Colonic mucosa (tissue), 4 donors: Measurements from ENCODE around the gene PSAPL1. TPM values are rescaled to one million over a fixed set of nuclear protein-coding genes. Genes with fewer than 3 reads are reported as not detected.

Source experiments
- DNase-seq: peaks from one replicate; pipeline ENCODE4 v3.0.0-alpha.2; 2020
- H3K27ac ChIP-seq: fragments of 200-600 bp; one replicate; pipeline ENCODE4 v1.8.0; 2021
- H3K27me3 ChIP-seq: fragments of 200-600 bp; one replicate; pipeline ENCODE4 v1.8.0; 2021
- H3K36me3 ChIP-seq: fragments of 200-600 bp; one replicate; pipeline ENCODE4 v1.8.0; 2021
- H3K4me1 ChIP-seq: fragments of 200-600 bp; one replicate; pipeline ENCODE4 v1.8.0; 2021; ENCODE audit warnings: mild to moderate bottlenecking
- H3K4me3 ChIP-seq: fragments of 200-600 bp; one replicate; pipeline ENCODE4 v1.8.0; 2021
- H3K9ac ChIP-seq, 2 donors: one replicate each; pipeline ENCODE4 v1.7.0; 2013; ENCODE audit warnings: control low read depth in 2 of 2, low read depth in 2 of 2, low read length in 2 of 2
- H3K9me3 ChIP-seq: fragments of 200-600 bp; one replicate; pipeline ENCODE4 v1.8.0; 2021
- CTCF ChIP-seq: fragments of 200-600 bp; IDR thresholded peaks from one replicate; pipeline ENCODE4 v1.8.0; 2022; ENCODE audit warnings: antibody characterized with exemption, mild to moderate bottlenecking
- intact Hi-C: fragments of 100-400 bp; cut with DNase I; formaldehyde crosslinking; loops from one replicate; pipeline ENCODE4 v1.14.1; 2022
- total RNA-seq, 2 donors: library from RNA; stranded (reverse); fragmentation: NEBNext Ultra II Directional in 1 of 2; extraction: Animal tissue kit (Norgen Biotek cat#: 25700) in 1 of 2; gene quantifications; one replicate each; pipeline ENCODE4 v1.2.1, GENCODE V29; 2021
- donor health status: healthy.
- donor health status: DM: no; HTN: no; CAD: no.
- donor health status: DM: no; HTN: no; CAD: no.

PSAPL1 gene
- total RNA-seq, 2 donors from 2014 or later = not detected

GRCh38 chr4:7425591-7426468 lies 8.9 kb downstream of the PSAPL1 start:
- Histone ChIP-seq H3K9me3 (no peaks in the 10 kb centered on the region), H3K36me3 (no peaks in the 10 kb centered on the region), H3K27me3 (no peaks in the 10 kb centered on the region), H3K4me3 (no peak overlapping the region), H3K4me1 (no peaks in the 10 kb centered on the region), H3K9ac (no peak overlapping the region), H3K27ac (no peak overlapping the region)
- no peak for DNase-seq
- TF ChIP-seq CTCF = no peak
- intact Hi-C loops = no loop called here

- TF ChIP-seq CTCF = no peak
- H3K9me3 ChIP-seq = no peaks in the 10 kb centered on the region
- no peak overlapping the region for H3K9ac ChIP-seq
- no peak overlapping the region for H3K27ac ChIP-seq
- H3K4me3 ChIP-seq = no peak overlapping the region
- no peak for DNase-seq
- no peaks in the 10 kb centered on the region for H3K36me3 ChIP-seq
- H3K4me1 ChIP-seq = no peaks in the 10 kb centered on the region
- H3K27me3 ChIP-seq = no peaks in the 10 kb centered on the region
- intact Hi-C loops = no loop called here
These were observed 9.6 kb downstream of the PSAPL1 start for GRCh38 chr4:7425124-7425523.

DNA sequence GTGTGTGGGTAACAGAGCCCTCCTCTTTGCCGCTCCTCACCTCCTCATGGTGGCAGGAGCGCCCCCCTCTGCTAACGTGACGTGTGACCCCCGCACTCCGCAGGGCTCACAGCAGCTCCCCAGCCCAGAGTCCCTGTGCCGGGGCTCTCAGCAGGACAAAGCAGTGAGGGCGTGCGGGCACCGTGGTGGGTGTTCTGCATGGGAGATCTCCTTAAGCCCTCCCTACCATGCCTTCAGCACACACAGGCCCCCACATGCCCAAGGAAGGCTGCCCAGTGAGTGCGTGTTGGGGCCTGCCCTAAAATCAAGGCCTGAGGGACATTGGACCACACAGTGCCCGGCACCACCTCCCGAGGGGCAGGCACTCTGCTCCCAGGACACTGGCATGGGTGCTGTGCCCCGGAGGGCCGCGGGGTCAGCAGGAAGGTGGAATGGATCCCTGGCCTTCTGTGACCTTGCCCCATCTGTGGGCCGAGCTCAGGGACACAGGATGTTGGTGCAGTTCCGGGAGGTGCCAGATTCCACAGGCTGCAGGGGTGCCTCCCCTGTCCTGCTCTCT lies 10.1 kb downstream of the PSAPL1 start:
- H3K4me3 ChIP-seq = no peak overlapping the region

DNA sequence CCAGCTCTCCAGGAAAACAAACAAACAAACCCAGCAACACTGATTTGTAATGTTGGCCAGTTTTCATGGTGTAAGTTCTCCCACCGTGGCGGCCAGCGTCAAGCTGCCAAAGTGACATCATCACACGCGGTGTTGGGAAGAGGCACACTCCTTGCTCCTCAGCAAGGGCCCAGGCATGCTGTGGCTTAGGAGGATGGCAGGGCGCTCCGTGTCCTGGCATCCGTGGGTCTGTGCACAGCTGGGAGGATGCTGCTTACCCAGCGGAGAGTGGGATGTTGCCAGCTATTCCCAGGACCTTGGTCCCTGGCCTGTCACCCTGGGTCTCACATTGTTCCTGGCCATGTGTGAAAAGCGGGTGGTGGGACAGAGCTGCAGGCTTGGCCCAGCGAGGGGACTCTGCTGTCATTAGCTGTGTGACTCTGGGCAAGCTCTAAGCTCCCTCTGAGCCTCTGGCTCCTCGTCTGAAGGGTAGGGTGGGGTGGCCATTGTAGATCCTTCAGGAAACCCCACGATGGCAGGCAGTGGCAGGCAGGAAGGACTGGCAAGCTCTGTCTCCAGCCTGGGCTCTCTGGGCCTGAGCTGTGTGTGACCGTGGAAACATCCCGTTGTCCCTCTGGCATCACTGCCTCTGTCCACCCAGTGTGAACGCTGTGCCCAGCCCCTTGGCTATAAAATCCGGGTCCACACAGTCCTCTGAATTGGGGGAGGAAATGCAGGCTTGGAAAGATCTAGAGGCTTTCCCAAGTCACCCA lies 10.8 kb downstream of the PSAPL1 start:
- DNase-seq = no peak
- no peaks in the 10 kb centered on the region for H3K27me3 ChIP-seq
- H3K4me3 ChIP-seq = no peak overlapping the region
- TF ChIP-seq CTCF = no peak
- H3K9me3 ChIP-seq = no peaks in the 10 kb centered on the region
- H3K9ac ChIP-seq = no peak overlapping the region
- no peak overlapping the region for H3K27ac ChIP-seq
- intact Hi-C loops = no loop called here
- no peaks in the 10 kb centered on the region for H3K36me3 ChIP-seq
- no peaks in the 10 kb centered on the region for H3K4me1 ChIP-seq

More for the DNA sequence above, 10.1 kb downstream of the PSAPL1 start:
- Histone ChIP-seq H3K4me1 (no peaks in the 10 kb centered on the region), H3K9ac (no peak overlapping the region), H3K9me3 (no peaks in the 10 kb centered on the region), H3K27me3 (no peaks in the 10 kb centered on the region), H3K27ac (no peak overlapping the region), H3K36me3 (no peaks in the 10 kb centered on the region)
- TF ChIP-seq CTCF = no peak
- DNase-seq = no peak
- intact Hi-C loops = no loop called here

- Histone ChIP-seq H3K27me3 (no peaks in the 10 kb centered on the region), H3K4me1 (no peaks in the 10 kb centered on the region), H3K27ac (no peak overlapping the region), H3K4me3 (no peak overlapping the region), H3K9ac (no peak overlapping the region), H3K9me3 (no peaks in the 10 kb centered on the region), H3K36me3 (no peaks in the 10 kb centered on the region)
- no peak for DNase-seq
- intact Hi-C loops = no loop called here
- TF ChIP-seq CTCF = no peak
These were observed 11.3 kb downstream of the PSAPL1 start for GRCh38 chr4:7423391-7423790.
